ENCODE results near the gene CCDC148. TPM values are rescaled to one million over a fixed set of nuclear protein-coding genes. Genes with fewer than 3 reads are reported as not detected.

CCDC148 gene
- polyA plus RNA-seq, 3 donors, result not detected

DNA sequence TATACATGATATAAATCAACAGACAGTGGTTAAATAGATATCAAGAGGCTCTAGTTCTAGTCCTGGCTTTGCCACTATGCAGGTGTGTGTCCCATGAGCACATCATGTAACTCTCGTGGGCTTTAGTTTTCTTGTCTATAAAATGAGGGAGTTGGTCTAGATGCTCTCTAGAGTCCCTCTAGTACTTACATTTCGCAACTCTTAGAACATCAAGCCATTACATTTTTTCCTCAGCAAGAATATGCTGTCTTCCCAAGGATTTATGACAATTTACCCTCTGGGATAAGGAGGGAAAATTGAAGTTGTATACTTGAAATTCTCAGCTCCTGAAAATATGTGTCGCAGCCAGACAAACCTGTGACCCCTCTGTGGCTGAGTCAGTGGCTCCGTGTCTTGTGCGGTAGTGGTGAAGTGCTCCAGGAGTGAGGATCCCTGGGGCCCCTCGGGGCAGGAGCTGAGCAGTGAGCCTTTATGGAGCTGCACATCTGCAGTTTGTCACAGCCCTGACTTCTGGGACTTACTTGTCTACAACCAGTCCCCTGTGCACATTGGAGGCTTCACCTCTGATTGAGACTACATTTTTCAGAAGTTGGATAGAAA, 7.0 kb upstream of the CCDC148 start:
- H2AFZ ChIP-seq (ENCODE audit: insufficient read depth, low read depth, low read length, poor library complexity, severe bottlenecking), result no peak overlapping the region
- no peak overlapping the region for H3K27ac ChIP-seq (ENCODE audit: low read depth in 1 of 2, low read length in 2 of 2)
- H3K4me1 Mint-ChIP-seq, result peaks cover 23% of the 10 kb centered on the region
- intact Hi-C loops (cut with micrococcal nuclease), result no loop called here
- no peak overlapping the region for H3K4me3 Mint-ChIP-seq
- H3K4me1 ChIP-seq (ENCODE audit: control insufficient read depth in 1 of 2, insufficient read depth in 2 of 2, low read length in 2 of 2), result peaks cover 7 to 14% of the 10 kb centered on the region in 2 donors
- no peak overlapping the region for H3K27ac Mint-ChIP-seq
- WGBS (ENCODE audit: insufficient coverage), result 100% methylated on average over 1 of the region's 6 CpGs
- TF ChIP-seq, protein P1, sequence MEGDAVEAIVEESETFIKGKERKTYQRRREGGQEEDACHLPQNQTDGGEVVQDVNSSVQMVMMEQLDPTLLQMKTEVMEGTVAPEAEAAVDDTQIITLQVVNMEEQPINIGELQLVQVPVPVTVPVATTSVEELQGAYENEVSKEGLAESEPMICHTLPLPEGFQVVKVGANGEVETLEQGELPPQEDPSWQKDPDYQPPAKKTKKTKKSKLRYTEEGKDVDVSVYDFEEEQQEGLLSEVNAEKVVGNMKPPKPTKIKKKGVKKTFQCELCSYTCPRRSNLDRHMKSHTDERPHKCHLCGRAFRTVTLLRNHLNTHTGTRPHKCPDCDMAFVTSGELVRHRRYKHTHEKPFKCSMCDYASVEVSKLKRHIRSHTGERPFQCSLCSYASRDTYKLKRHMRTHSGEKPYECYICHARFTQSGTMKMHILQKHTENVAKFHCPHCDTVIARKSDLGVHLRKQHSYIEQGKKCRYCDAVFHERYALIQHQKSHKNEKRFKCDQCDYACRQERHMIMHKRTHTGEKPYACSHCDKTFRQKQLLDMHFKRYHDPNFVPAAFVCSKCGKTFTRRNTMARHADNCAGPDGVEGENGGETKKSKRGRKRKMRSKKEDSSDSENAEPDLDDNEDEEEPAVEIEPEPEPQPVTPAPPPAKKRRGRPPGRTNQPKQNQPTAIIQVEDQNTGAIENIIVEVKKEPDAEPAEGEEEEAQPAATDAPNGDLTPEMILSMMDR (IDR thresholded peaks at IDR 0.05), result no peak
- peaks cover 0 to 1% (median 0%) of the 10 kb centered on the region in 3 donors for H3K27me3 Mint-ChIP-seq (ENCODE audit: low read depth in 3 of 3)
- no peaks in the 10 kb centered on the region for H3K27me3 ChIP-seq (ENCODE audit: control insufficient read depth in 2 of 2, insufficient read depth in 2 of 2, low read length in 2 of 2)
- no peaks in the 10 kb centered on the region for H3K36me3 ChIP-seq (replicated peaks in 1 of 2; ENCODE audit: control insufficient read depth in 1 of 2, insufficient read depth in 2 of 2, low read length in 2 of 2)
- no peak overlapping the region for H3K4me3 ChIP-seq (replicated peaks in 1 of 3; ENCODE audit: low read depth in 2 of 3, low read length in 3 of 3)
- peaks cover 86% of the 10 kb centered on the region for H3K79me2 ChIP-seq (ENCODE audit: insufficient read depth, low read length)
- no peaks in the 10 kb centered on the region for H4K20me1 ChIP-seq (ENCODE audit: insufficient read depth, low read length)
- peaks cover 0 to 3% (median 0%) of the 10 kb centered on the region in 7 donors for H3K9me3 Mint-ChIP-seq
- H3K9me3 ChIP-seq (replicated peaks in 1 of 2; ENCODE audit: control insufficient read depth in 1 of 2, insufficient read depth in 1 of 2, low read length in 2 of 2), result no peaks in the 10 kb centered on the region
- H3K9ac ChIP-seq (ENCODE audit: insufficient read depth, low read length, poor library complexity, severe bottlenecking), result no peak overlapping the region
- DNase-seq, result no peak
- H3K4me2 ChIP-seq (replicated peaks; ENCODE audit: extremely low read depth, low read length, poor library complexity, severe bottlenecking), result no peak overlapping the region
- H3K36me3 Mint-ChIP-seq, result peaks cover 0 to 3% of the 10 kb centered on the region in 2 donors

- H3K27ac ChIP-seq (ENCODE audit: low read depth in 1 of 2, low read length in 2 of 2), result no peak overlapping the region
- no peaks in the 10 kb centered on the region for H3K9me3 ChIP-seq (replicated peaks in 1 of 2; ENCODE audit: control insufficient read depth in 1 of 2, insufficient read depth in 1 of 2, low read length in 2 of 2)
- no peaks in the 10 kb centered on the region for H3K9me3 Mint-ChIP-seq
- H3K4me2 ChIP-seq (replicated peaks; ENCODE audit: extremely low read depth, low read length, poor library complexity, severe bottlenecking), result no peak overlapping the region
- no peaks in the 10 kb centered on the region for H3K27me3 ChIP-seq (ENCODE audit: control insufficient read depth in 2 of 2, insufficient read depth in 2 of 2, low read length in 2 of 2)
- H3K4me1 ChIP-seq (ENCODE audit: control insufficient read depth in 1 of 2, insufficient read depth in 2 of 2, low read length in 2 of 2), result peaks cover 20 to 34% of the 10 kb centered on the region in 2 donors
- peaks cover 0 to 9% (median 8%) of the 10 kb centered on the region in 3 donors for H3K27me3 Mint-ChIP-seq (ENCODE audit: low read depth in 3 of 3)
- H3K4me1 Mint-ChIP-seq, result peaks cover 36% of the 10 kb centered on the region
- H3K27ac Mint-ChIP-seq, result no peak overlapping the region
- no peaks in the 10 kb centered on the region for H4K20me1 ChIP-seq (ENCODE audit: insufficient read depth, low read length)
- H3K4me3 Mint-ChIP-seq, result no peak overlapping the region
- no CpG with 5 or more reads among the region's 3 CpGs for WGBS (ENCODE audit: insufficient coverage)
- DNase-seq, result no peak
- no peaks in the 10 kb centered on the region for H3K36me3 ChIP-seq (replicated peaks in 1 of 2; ENCODE audit: control insufficient read depth in 1 of 2, insufficient read depth in 2 of 2, low read length in 2 of 2)
- H3K36me3 Mint-ChIP-seq, result no peaks in the 10 kb centered on the region
- no peak overlapping the region for H3K4me3 ChIP-seq (replicated peaks in 1 of 3; ENCODE audit: low read depth in 2 of 3, low read length in 3 of 3)
- TF ChIP-seq, protein P1 (IDR thresholded peaks at IDR 0.05), result no peak
- H3K9ac ChIP-seq (ENCODE audit: insufficient read depth, low read length, poor library complexity, severe bottlenecking), result no peak overlapping the region
- H2AFZ ChIP-seq (ENCODE audit: insufficient read depth, low read depth, low read length, poor library complexity, severe bottlenecking), result no peak overlapping the region
- peaks cover 77% of the 10 kb centered on the region for H3K79me2 ChIP-seq (ENCODE audit: insufficient read depth, low read length)
- intact Hi-C loops (cut with micrococcal nuclease), result no loop called here
These were observed 4.2 kb upstream of the CCDC148 start for GRCh38 chr2:158460632-158461297.
